ENCODE data around the gene SH3BP4.

SH3BP4 gene

DNA sequence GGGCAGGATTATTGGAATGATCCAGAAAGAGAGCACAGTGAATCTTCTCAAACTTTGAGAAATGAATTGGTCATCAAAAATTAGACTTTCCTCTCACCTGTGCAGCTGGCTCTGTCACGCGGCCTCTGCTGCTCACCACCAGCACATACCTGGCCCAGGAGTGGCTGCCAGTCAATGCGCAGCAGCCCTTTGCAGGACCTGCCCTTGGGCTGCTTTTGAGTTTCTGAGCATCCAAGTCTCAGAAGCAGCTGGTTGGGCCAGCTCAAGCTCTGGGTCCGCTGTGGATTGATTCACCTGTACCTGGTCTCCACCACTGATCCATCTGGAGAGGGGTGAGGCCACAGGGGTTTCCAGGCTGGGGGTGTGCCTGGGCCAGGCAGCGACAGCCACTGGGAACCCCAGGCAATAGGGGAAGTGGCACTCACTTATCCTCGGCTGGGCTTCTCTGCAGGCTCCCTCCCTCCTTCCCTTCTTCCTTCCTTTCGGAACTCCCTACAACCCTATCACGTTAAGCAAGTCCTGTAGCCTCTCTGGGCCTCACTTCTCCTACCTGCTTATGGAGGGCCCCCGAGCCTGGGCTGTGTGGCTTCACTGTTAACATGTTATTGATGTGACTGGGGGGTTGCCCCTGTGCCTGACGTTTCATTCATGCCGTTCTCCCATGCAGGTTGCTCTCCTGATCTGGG lies 48.1 kb downstream of the SH3BP4 start:
- DNase-seq (ENCODE audit: low read depth) = no peak

DNA sequence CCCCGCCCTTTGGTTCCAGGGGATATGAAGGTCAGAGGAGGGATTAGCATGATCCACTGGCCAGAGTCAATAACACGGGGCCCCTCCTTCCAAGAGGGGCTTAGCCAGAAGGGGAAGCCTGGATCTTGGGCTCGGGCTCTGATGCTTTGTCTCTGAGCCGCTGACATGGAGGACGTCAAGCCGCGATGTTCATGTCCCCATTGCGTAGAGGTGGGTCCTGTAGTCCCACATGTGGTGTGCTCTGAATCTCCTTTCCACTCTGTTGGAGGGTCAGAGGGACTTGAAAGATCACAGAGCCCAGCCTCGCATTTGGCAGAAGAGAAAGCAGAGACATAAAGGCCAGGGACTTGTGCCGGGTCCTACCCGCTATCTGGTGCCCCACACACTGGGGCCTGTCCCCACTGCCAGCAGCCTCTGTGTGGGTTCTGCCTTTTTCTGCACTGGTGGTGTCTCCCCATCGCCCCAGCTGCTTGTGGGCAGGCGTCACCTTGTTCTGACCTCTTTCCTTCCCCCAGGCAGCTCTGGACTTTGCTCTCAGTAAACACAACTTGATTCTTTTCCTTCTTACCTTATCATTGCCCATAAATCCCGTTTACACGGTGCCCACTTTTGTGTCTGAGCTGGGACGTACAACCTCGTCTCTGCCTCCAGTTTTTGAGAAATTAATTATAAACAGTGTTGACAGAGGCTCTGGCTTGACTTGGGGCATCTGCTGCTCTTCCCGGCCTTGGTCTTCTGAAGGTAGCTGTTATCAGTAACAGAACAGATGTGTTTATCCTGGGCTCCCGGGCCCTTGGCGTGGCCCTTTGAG lies 48.8 kb downstream of the SH3BP4 start:
- DNase-seq (ENCODE audit: low read depth) = no peak

GRCh38 chr2:235001237-235002133 lies 49.7 kb downstream of the SH3BP4 start:
- DNase-seq (ENCODE audit: low read depth) = no peak

DNA sequence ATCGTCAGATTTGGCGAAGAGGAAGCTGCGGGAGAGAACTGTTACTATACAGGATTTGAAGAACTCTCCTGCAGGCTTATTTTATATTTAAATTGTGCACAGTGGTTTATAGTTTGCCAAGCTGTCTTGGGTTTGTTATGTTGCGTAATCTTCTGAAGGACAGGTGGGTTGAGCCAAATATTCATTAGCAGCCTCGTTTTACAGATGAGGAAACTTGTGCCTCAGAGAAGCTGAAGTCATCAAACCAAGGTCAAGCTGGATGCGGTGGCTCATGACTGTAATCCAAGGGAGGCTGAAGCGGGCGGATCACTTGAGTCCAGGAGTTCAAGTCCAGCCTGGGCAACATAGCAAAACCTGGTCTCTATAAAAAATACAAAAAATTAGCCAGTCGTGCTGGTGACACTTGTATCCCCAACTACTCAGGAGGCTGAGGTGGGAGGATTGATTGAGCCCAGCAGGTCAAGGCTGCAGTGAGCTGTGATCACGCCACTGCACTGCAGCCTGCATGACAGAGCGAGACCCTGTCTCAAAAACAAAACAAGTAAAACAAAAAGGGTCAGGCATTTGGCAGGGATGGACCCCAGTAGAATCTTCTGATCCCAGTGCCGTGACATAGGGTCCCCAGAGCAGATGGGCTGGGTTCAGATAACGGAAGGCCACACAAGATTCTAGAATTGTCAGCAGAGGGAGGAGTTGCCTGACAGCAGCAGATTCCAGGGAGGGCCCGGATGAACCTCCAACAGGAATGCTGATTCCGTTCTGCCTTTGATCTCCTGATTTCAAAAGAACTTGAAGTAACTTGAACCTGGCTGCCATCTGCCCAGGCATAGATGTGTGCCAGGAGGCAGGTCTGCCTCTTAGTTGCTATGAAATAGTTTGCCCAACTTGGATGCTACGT lies 50.6 kb downstream of the SH3BP4 start:
- DNase-seq (ENCODE audit: low read depth) = no peak

DNA sequence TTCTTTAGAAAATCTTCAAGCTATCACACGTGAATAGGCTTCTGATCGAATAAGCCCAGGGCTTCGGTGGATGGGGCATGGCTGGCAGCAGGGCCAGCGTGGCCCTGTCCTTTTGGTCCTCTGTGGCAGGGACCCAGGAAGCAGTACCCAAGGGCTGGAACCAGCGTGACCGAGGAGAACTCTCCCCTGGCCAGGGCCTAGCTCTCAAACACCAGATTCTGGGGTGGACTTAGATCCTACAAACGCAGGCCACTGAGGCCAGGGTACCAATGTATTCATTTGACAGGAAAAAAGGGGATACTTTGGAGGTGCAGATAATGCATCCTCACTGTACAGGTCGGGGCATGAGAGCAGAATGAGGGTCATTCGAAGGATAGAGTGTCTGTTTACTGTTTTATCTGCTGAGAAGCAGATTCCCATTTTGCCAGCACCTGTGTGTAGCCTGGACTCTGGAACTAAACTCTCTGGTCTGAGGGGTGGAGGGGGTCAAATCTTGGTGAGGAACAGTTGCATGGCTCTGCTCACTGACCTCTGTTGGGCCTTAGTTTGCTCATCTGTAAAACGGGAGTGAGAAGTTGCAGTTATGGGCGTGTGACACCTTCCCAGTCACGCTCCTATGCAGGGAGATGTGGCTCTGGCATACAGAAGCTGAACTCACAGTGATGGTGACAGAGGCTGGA lies 51.4 kb downstream of the SH3BP4 start:
- DNase-seq (ENCODE audit: low read depth) = no peak

DNA sequence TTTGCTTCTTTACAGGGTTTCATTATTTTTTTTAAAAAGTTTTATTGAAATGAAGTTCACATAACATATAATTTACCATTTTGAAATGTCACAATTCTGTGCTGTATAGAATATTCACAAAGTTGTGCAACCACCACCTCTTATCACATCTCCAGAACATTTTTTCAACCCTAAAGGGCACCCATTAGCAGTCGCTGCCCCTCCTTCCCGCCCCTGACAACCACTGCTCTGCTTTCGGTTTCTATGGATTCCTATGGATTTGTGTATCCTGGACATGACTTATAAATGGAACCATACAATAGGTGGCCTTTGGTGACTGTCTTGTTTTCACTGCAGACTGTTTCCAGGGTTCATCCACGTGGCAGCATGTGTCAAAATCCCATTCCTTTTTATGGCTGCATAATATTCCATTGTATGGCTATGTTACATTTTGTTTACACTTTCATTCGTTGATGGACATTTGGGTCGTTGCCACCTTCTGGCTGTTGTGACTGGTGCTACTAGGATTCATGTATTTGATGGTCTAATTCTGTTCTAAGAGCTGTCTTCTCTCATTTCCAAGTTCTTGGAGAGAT lies 52.6 kb downstream of the SH3BP4 start:
- no peak for DNase-seq (ENCODE audit: low read depth)

DNA sequence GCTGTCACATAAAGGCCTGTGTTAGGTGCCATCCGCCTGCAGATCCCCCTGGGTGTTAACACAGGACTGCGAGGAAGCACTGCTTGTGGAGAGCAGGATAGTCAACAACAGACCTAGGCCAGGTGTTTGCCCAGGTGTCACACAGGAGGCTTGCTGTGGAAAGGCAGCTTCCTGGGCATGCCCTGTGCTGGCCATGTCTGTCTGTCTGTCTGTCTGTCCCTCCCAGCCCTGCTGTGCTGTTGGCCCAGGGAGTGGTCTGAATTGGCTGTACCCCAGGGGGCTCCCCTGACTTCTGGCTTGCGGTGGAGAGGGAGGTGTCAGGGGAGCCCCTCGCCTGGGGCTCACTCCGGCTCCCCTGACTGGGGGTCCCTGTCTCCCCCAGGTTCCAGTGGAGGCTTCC lies 53.2 kb downstream of the SH3BP4 start:
- no peak for DNase-seq (ENCODE audit: low read depth)

DNA sequence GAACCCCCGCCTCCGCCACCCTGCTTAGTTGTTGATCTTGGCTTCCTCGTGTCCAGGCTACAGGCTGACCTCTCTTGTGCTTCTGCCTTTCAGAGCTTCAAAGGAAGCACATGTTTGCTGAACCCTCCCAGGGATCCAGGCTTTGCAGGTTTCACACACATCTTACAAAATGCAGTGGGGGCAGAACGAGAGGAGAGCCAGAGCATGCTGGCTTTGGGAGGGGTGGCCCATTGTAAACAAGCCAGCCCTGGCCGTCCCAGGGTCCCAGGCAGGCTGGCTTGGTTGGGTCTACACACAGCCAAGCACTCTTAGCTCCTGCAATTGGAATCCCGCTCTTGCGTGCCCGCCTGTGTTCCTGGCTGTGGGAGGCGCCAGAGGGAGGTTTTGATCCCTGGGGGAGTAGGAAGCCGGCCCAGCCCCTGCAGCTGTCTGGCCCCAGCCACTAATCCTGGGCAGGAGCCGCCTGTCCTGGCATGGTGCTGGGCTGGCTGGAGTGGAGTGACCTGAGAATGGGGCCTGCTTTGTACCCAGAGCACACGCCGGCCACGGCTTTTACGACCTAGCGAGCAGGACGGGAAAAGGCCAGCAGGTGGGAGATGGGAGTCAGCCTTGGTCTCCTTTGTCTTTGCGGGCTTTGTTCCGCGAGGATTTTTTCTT lies 53.9 kb downstream of the SH3BP4 start:
- DNase-seq (ENCODE audit: low read depth) = no peak

- DNase-seq (ENCODE audit: low read depth) = no peak
These were observed 54.6 kb downstream of the SH3BP4 start for GRCh38 chr2:235006461-235006860.

DNA sequence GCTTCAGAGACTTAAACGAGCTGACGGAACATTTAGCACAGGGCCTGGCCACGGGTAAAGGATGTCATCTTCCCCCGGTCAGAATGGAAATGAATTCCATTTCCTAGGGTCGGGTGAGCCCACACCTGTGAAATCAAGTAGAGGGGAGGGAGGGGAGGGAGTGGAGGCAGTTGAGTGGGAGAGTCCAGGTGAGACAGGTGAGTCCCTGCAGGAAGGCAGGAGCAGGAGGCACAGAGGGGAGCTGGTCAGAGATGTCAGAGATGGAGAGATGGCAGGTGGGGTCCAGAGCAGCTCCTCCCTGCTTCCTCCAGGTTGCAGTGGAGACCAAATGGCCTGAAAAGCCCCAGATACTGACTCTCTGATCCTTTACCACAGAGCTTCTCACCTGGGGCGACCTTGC lies 55.2 kb downstream of the SH3BP4 start:
- no peak for DNase-seq (ENCODE audit: low read depth)

DNA sequence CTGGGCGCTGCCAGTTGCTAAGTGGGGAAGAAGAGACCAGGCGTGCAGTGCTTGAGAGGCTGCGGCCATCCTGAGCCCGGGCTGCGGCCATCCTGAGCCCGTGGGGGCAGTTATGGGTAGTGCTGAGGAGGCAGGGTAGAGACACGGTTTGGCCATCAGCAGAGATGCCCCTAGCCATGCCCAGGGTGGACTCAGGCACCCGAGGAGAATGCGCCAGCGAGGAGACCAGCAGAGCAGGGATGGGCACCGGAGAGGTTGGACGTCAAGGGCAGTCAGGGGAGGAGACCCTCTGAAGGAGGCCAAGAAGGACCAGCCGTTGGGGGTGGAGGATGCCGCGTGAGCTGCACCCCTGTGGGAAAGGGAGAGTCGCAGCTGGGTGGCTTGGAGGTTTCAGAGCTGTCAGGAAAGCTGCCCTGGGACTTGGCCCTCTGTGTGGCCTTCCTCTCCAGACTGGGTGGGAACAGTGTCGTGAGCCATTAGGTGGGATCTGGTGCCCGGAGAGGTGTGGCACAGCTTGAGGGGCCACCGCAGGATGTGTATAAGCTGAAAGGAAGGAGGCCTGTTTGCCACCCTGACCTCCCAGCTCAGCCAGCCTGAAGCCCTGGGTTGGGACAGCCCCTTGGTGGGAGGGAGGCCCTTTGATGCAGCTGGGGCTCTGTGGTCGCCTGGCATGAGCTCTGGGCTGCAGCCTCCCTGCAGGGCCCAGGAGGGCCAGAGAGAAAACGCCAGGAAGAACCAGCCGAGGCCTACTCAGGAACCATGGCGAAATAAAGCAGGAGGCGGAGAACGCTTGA lies 56.0 kb downstream of the SH3BP4 start:
- DNase-seq (ENCODE audit: low read depth) = no peak

- no peak for DNase-seq (ENCODE audit: low read depth)
These were observed 56.8 kb downstream of the SH3BP4 start for GRCh38 chr2:235008584-235009044.

GRCh38 chr2:235009081-235009480 lies 57.3 kb downstream of the SH3BP4 start:
- no peak for DNase-seq (ENCODE audit: low read depth)

DNA sequence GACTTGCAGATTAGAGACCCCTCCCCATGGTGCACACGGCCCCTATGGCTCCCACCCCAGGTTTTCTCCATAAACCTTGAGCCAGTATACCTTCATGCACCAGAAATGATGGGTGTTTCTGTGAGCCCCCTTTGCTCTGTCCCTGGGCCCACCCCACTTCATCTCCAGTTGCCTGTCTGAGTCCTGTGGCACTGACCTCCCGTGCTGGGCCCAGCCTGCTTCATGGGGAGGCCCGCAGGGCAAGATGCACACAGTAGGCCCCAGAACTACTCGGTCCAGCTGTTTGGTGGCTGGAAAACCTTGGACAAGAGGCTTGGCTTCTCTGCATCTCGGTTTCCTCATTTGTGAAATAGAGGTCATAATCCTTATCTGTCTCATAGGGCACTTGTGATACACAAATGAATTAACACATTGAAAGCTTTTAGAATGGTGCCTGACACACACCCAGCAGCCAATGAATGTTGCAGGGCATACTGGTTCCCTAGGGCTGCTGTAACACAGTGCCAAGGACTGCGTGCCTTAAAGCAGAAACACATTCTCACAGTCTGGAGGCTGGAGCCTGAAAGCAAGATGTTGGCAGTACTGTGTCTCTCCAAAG lies 58.4 kb downstream of the SH3BP4 start:
- no peak for DNase-seq (ENCODE audit: low read depth)

DNA sequence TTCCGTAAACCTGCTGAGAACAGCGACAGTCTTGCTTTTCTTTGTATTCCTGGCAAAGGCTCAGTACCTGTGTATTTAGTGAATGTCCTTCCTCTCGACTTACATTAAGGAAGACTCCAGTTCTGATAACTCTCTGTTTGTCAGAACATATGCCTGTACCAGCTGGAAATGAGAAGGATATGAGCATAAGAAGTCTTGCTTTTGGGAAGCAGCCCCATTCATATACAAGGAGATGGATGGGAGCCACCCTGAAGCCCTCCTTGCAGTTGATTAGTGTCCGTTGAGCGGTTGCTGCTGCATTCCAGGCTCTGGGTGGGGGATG lies 59.8 kb downstream of the SH3BP4 start:
- no peak for DNase-seq (ENCODE audit: low read depth)

GRCh38 chr2:235011929-235012631 lies 60.3 kb downstream of the SH3BP4 start:
- no peak for DNase-seq (ENCODE audit: low read depth)

DNA sequence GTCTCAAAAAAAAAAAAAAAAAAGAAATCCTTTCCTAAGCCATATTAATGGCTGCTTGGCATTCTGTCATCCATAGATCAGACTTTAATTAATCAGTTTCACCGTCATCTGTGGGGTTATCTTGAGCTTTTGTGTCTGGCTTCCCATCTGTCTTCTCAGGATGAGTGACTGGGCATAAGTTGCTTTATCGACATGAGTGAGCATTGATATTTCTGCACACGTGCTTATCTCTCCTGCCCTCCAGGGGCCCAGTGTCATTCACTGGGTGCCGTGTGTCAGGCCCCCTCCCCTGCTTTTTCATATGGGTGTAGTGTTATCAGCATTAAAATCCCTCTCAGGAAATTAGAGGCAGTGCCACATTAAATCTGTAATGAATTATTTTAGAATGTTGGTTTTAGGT lies 65.6 kb downstream of the SH3BP4 start:
- DNase-seq (ENCODE audit: low read depth) = no peak

- no peak for DNase-seq (ENCODE audit: low read depth)
These were observed 67.0 kb downstream of the SH3BP4 start for GRCh38 chr2:235018838-235019237.

All from T follicular helper cell (primary cell).